HG03521 (cell line): ENCODE results near the gene CD151.

Experiments
- ATAC-seq: cut with Tn5 transposase; IDR thresholded peaks from one replicate; pipeline ENCODE4 v1.9.1; 2021; ENCODE audit warnings: mild to moderate bottlenecking, moderate library complexity; ENCODE audit not compliant: unreplicated experiment

The CD151 gene

GRCh38 chr11:832529-833113, at the start of gene CD151:
Gene CD151, plus strand, starts transcription at chr11:832952. Its CDS starts 3,118 bp downstream, at chr11:836070.
- ATAC-seq, result no peak

GRCh38 chr11:783581-784015, 49.2 kb upstream of the CD151 start:
- ATAC-seq, result no peak

- ATAC-seq, result no peak
Measured at GRCh38 chr11:786235-787083, 46.3 kb upstream of the CD151 start.

GRCh38 chr11:787084-787675, 45.6 kb upstream of the CD151 start:
- no peak for ATAC-seq

GRCh38 chr11:788009-788640, 44.6 kb upstream of the CD151 start:
- ATAC-seq, result no peak

- ATAC-seq, result no peak
Measured at GRCh38 chr11:788953-789940, 43.5 kb upstream of the CD151 start.

GRCh38 chr11:789943-790342, 42.8 kb upstream of the CD151 start, which contains the start of gene CEND1:
Gene CEND1, minus strand, starts transcription at chr11:790090. Its CDS starts 1,514 bp downstream, at chr11:788576.
- ATAC-seq, result no peak

- no peak for ATAC-seq
Measured at GRCh38 chr11:790721-791564, 41.8 kb upstream of the CD151 start.

GRCh38 chr11:791658-792534, 40.9 kb upstream of the CD151 start:
- ATAC-seq, result no peak

GRCh38 chr11:792535-792821, 40.3 kb upstream of the CD151 start:
- no peak for ATAC-seq

- ATAC-seq, result no peak
Measured at GRCh38 chr11:792873-793272, 39.9 kb upstream of the CD151 start.

- ATAC-seq, result no peak
Measured at GRCh38 chr11:793556-793955, 39.2 kb upstream of the CD151 start.

- no peak for ATAC-seq
Measured at GRCh38 chr11:794013-794765, 38.6 kb upstream of the CD151 start.

GRCh38 chr11:794766-795633, 37.8 kb upstream of the CD151 start:
- no peak for ATAC-seq

- no peak for ATAC-seq
Measured at GRCh38 chr11:795634-796564, 36.9 kb upstream of the CD151 start.
